HUES6 (cell line): ENCODE data around the gene GRM8.

ENCODE experiments used
- H3K27ac ChIP-seq: 2 replicates; pipeline ENCODE4 v1.7.0; 2013; ENCODE audit warnings: low read depth, mild to moderate bottlenecking, low read length, inconsistent platforms
- H3K27me3 ChIP-seq: 2 replicates; pipeline ENCODE4 v1.6.1; 2013; ENCODE audit warnings: low read length; ENCODE audit not compliant: control insufficient read depth, insufficient read depth
- H3K36me3 ChIP-seq: 2 replicates; pipeline ENCODE4 v1.6.1; 2013; ENCODE audit warnings: low read length; ENCODE audit not compliant: control insufficient read depth, insufficient read depth
- H3K4me1 ChIP-seq: 2 replicates; pipeline ENCODE4 v1.6.1; 2013; ENCODE audit warnings: low read length; ENCODE audit not compliant: control insufficient read depth, insufficient read depth
- H3K4me3 ChIP-seq: 2 replicates; pipeline ENCODE4 v1.5.1; 2013; ENCODE audit warnings: low read depth, low read length
- H3K9ac ChIP-seq: one replicate; pipeline ENCODE4 v1.6.1; 2013; ENCODE audit warnings: mild to moderate bottlenecking, low read length
- H3K9me3 ChIP-seq: 2 replicates; pipeline ENCODE4 v1.6.1; 2013; ENCODE audit warnings: low read depth, low read length; ENCODE audit not compliant: control insufficient read depth, insufficient read depth

The GRM8 gene

DNA sequence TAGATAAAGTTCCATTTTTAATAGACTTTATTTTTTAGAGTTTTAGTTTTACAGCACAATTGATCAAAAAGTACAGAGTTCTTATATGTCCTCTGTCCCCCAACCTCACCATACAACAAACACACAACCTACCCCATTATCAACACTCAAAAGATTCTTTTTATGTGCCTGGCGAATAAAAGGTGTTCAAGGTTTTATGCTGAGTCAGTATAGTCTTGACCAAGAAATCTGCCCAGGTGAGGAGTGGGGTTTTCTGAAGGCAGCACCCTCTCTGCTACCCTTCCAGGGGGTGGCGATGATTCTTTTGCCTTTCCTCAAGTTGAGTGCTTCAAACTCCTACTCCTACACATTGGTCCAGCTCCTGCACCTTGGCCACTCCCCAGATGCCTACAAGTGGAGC, 222.9 kb downstream of the GRM8 start:
- Histone ChIP-seq H3K9ac (no peak overlapping the region), H3K36me3 (no peaks in the 10 kb centered on the region), H3K9me3 (no peaks in the 10 kb centered on the region), H3K27ac (no peak overlapping the region), H3K4me1 (no peaks in the 10 kb centered on the region), H3K27me3 (no peaks in the 10 kb centered on the region), H3K4me3 (no peak overlapping the region)

DNA sequence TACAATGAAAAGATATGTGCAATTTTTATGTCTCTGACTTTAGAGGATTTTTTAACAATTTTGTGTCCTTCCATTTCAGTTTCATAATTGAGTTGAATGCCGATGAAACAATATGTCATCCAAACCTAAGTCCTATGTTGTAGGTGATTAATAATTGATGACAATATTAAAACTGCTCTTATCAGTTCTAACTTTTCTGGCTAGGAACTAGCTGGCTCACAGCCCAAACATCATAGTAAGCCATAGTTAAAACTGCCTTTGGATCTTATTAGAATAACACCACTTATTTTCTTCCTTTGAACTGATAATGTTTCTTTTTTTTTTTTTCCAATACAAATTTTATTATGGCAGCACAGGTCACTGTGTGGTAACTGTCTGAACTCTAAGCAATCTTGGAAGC, 230.9 kb downstream of the GRM8 start:
- H3K9me3 ChIP-seq = no peaks in the 10 kb centered on the region
- no peak overlapping the region for H3K9ac ChIP-seq
- H3K27ac ChIP-seq = no peak overlapping the region
- no peaks in the 10 kb centered on the region for H3K36me3 ChIP-seq
- H3K27me3 ChIP-seq = no peaks in the 10 kb centered on the region
- H3K4me3 ChIP-seq = no peak overlapping the region
- no peaks in the 10 kb centered on the region for H3K4me1 ChIP-seq

DNA sequence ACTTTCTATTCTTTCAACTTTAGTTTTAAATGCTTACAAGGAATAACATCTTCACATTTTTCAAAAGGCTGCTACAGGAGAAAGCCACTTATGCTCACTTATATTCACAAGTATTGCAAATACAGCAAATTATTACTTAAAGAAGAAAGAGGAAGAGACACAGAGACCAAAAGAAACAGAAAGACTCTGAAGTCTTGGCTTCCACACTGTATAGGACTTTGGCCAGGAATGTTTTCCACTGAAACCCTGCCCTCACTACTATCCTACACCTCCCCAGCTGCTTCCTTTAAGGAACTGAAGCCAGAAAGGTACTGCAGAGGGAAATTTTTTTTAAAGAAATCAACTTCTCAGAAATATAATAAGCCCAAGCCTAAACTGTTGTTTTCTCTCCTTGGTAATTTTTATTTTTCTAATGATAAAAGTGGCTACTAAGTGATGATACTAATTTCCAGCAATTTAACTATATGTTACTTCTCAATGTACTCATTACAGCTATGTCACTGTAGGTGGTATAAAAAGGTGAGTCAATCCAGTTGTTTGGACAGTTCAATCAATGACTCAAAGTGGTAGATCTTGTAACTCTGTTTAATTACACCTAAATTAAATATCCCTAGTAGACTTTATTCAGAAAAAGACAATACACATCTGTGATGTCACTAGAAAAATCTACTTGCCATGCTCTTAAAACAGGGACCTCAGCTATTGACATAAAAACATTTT, 231.6 kb downstream of the GRM8 start:
- H3K27me3 ChIP-seq = no peaks in the 10 kb centered on the region
- H3K4me3 ChIP-seq = no peak overlapping the region
- no peaks in the 10 kb centered on the region for H3K9me3 ChIP-seq
- no peak overlapping the region for H3K9ac ChIP-seq
- no peak overlapping the region for H3K27ac ChIP-seq
- H3K4me1 ChIP-seq = no peaks in the 10 kb centered on the region
- no peaks in the 10 kb centered on the region for H3K36me3 ChIP-seq

DNA sequence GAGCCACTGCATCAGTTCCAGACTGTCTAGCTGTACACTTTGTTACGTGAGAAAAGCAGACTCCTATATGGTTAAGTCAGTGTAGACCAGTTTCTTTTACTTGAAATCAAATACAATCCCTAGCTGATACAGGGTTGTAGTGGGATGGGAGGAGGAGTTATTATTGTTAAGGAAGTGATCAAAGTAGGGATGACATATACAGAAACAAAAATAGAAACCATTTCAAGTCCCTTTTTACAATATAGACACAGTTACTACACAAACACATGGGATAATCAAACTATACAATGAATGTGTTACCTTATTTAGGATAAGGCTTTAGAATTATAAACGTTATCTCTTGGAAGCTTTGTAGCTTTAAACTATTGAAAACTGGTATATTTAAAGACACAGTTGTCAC, 233.9 kb downstream of the GRM8 start:
- H3K4me1 ChIP-seq = no peaks in the 10 kb centered on the region
- H3K27ac ChIP-seq = no peak overlapping the region
- no peak overlapping the region for H3K9ac ChIP-seq
- H3K4me3 ChIP-seq = no peak overlapping the region
- no peaks in the 10 kb centered on the region for H3K9me3 ChIP-seq
- no peaks in the 10 kb centered on the region for H3K36me3 ChIP-seq
- H3K27me3 ChIP-seq = no peaks in the 10 kb centered on the region; the same call in 1 of the 2 replicates

DNA sequence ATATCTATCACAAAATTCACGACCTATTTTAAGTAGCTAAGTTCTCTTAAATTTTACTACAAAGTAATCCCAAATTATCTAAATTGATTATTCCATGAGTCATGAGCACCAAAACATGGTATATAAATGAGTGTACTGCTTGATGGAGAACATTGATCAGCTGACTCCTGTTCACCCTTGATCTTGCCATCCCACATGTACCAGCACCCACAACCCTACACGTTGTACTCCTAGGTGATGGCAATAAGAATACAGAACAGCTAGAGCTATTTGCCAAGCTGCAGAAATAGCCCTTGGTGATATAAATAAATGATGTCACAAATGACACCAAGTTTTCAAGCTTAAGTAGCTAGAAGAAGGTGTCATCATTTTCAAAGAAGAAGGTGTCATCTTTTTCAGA, 235.5 kb downstream of the GRM8 start:
- H3K36me3 ChIP-seq = no peaks in the 10 kb centered on the region
- no peak overlapping the region for H3K9ac ChIP-seq

DNA sequence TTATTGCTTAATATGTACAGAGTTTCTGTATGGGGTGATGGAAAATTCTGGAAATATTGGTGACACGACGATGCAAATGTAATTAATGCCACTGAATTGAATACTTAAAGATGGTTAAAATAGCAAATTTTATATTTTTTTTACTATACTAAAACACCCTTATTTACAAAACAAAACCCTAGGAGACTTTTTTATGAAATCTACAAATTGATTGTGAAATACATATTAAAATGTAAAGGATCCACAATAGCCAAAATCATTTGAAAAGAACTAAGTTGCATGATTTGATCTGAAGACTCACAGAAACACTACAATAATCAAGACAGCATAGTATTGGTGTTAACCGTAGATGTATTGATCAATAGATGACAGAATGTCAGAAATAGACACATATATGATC, 252.0 kb downstream of the GRM8 start:
- Histone ChIP-seq H3K27ac (no peak overlapping the region), H3K36me3 (no peaks in the 10 kb centered on the region), H3K4me1 (no peaks in the 10 kb centered on the region), H3K9ac (no peak overlapping the region), H3K27me3 (no peaks in the 10 kb centered on the region), H3K4me3 (no peak overlapping the region), H3K9me3 (no peaks in the 10 kb centered on the region)

More for the DNA sequence above, 235.5 kb downstream of the GRM8 start:
- H3K27me3 ChIP-seq = no peaks in the 10 kb centered on the region; the same call in 1 of the 2 replicates
- H3K4me3 ChIP-seq = no peak overlapping the region
- no peaks in the 10 kb centered on the region for H3K4me1 ChIP-seq
- no peaks in the 10 kb centered on the region for H3K9me3 ChIP-seq
- H3K27ac ChIP-seq = no peak overlapping the region

DNA sequence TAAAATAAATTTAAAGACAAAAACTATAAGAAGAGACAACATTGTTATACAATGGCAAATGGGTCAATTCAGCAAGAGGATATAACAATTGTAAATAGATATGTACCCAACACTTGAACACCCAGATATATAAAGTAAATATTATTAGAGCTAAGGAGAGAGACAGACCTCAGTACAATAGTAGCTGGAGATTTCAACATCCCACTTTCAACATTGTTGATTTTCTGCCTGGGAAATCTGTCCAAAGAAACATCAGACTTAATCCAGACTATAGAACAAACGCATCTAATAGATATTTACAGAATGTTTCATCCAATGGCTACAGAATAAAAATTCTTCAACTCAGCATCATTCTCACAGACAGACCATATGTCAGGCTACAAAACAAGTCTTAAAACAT, 256.1 kb downstream of the GRM8 start:
- H3K27me3 ChIP-seq = no peaks in the 10 kb centered on the region
- no peak overlapping the region for H3K27ac ChIP-seq
- H3K4me3 ChIP-seq = no peak overlapping the region
- no peak overlapping the region for H3K9ac ChIP-seq
- no peaks in the 10 kb centered on the region for H3K9me3 ChIP-seq
- no peaks in the 10 kb centered on the region for H3K4me1 ChIP-seq
- no peaks in the 10 kb centered on the region for H3K36me3 ChIP-seq

DNA sequence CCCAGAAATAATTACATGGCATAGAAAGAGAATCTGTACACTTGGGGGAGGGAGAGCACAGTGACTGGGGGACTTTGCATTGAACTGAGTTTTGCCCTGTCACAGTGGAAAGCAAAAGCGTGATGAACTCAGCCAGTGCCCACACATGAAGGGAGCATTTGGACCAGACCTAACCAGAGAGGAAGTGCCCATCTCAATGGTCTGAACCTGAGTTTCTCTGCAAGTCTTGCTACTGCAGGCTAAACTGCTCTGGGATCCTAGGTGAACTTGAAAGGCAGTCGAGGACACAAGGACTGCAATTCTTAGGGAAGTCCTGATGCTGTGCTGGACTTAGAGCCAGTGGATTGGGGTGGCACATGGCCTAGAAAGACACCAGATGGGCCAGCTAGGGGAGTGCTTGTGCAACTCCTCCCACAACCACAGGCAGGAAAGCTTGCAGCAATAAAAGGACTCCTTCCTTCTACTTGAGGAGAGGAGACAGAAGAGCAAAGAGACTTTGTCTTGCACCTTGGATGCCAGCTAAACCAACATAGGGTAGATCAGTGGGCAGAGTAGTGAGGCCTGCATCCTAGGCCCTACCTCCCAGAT, 259.0 kb downstream of the GRM8 start:
- no peaks in the 10 kb centered on the region for H3K4me1 ChIP-seq
- H3K27ac ChIP-seq = no peak overlapping the region
- H3K27me3 ChIP-seq = no peaks in the 10 kb centered on the region
- H3K4me3 ChIP-seq = no peak overlapping the region
- H3K9ac ChIP-seq = no peak overlapping the region
- peaks cover 4% of the 10 kb centered on the region; the same call in 1 of the 2 replicates for H3K9me3 ChIP-seq
- no peaks in the 10 kb centered on the region for H3K36me3 ChIP-seq

DNA sequence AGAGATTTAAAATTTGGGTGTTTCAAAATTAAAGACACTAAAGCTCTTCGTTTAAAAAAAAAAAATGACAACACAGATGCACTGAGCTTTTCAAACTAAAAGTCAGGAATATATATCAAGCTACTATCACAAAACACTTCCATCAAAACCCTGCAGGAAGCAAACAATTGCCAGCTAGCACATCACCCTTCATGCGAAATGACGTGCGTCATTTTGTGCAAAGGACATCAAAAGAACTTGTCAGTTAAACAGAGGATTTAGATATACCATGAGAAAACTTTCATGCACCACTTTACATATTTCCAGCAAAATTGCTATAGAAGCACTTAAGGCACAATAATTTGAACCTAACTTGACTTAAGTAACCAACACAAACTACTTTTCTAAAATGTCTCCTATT, 264.7 kb downstream of the GRM8 start:
- Histone ChIP-seq H3K4me1 (no peaks in the 10 kb centered on the region), H3K36me3 (no peaks in the 10 kb centered on the region), H3K27me3 (no peaks in the 10 kb centered on the region), H3K9ac (no peak overlapping the region), H3K27ac (no peak overlapping the region), H3K4me3 (no peak overlapping the region), H3K9me3 (peaks cover 4% of the 10 kb centered on the region; the same call in 1 of the 2 replicates)

DNA sequence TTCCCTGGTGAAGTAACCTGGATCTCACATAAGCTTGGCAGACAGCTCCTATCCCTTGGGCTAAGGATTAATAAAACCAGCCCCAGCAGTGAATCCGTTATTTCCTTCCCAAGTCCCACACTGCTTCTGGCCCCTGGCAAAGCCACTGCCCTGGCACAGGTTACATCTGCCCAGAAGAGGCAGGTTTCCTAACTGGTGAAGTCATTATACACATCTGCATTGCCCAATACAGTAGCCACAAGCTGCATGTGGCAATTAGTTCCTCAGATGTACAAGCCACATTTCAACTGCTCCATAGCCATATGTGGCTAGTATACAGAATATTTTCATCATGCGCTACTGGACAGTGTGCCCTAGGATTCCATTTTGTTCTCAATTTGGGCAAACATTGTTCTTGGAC, 273.0 kb downstream of the GRM8 start:
- no peak overlapping the region for H3K27ac ChIP-seq
- no peaks in the 10 kb centered on the region for H3K9me3 ChIP-seq
- H3K4me1 ChIP-seq = no peaks in the 10 kb centered on the region
- no peaks in the 10 kb centered on the region for H3K36me3 ChIP-seq
- no peak overlapping the region for H3K4me3 ChIP-seq
- H3K9ac ChIP-seq = no peak overlapping the region
- H3K27me3 ChIP-seq = no peaks in the 10 kb centered on the region

DNA sequence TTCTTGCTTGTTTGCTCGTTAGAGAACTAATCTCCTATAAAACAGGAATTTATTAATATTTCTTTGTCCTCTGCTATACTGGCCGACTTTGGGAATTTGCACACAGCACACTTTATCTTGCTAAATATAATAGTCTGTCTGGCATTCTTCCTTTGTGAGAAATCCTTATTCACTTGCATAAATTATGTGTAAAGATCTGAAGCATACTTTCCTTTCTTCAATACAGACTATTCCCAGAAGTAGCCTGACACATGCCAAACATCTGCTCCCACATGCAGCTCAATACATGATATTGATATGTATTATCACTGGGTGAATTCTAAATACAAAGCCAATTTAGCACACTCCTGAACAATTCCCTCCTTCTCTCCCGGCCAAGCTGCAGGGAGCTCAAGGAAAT, 273.9 kb downstream of the GRM8 start:
- no peaks in the 10 kb centered on the region for H3K4me1 ChIP-seq
- H3K9me3 ChIP-seq = no peaks in the 10 kb centered on the region
- H3K27ac ChIP-seq = no peak overlapping the region
- no peak overlapping the region for H3K4me3 ChIP-seq
- H3K9ac ChIP-seq = no peak overlapping the region
- H3K27me3 ChIP-seq = no peaks in the 10 kb centered on the region
- H3K36me3 ChIP-seq = no peaks in the 10 kb centered on the region
